Activated T-cell treated with anti-CD3 and anti-CD28 coated beads, Interleukin-2, amount 50 U/mL, for 48 hours (primary cell): ENCODE data around the gene KCNAB2.

Experiments
- DNase-seq, 2 experiments: peaks; one replicate each; pipeline ENCODE4 v3.0.0-alpha.2; 2020

Gene KCNAB2

DNA sequence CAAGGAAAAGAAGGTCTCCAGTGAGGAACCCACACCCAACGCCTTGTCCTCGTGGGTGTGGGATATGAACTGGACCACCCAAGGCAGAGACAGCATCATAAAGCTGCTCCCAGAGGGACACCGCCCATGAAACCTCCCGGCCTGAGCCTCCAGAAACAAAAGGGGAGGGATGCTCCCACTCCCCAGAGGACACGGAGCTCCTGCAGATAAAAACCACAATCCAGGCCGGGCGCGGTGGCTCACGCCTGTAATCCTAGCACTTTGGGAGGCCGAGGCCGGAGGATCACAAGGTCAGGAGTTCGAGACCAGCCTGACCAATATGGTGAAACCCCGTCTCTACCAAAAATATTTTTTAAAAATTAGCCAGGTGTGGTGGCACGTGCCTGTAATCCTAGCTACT, 68.1 kb downstream of the KCNAB2 start:
- no peak for DNase-seq

DNA sequence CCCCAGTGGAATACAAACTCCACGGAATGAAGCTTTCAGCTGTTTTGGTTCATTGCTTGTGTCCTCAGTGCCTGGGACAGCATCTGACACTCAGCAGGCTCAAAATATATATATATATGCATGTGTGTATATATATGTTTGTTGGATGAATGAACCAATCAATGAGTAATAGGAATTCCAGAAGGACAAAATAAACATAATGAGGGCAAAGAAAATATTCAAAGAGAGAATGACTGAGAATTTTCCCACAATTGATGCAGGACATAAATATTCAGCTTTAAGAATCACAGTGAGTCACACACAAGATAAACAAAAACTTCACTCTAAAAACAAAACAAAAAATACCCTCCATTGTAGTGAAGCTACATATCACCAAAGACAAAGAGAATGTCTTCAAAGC, 70.4 kb downstream of the KCNAB2 start:
- no peak for DNase-seq

DNA sequence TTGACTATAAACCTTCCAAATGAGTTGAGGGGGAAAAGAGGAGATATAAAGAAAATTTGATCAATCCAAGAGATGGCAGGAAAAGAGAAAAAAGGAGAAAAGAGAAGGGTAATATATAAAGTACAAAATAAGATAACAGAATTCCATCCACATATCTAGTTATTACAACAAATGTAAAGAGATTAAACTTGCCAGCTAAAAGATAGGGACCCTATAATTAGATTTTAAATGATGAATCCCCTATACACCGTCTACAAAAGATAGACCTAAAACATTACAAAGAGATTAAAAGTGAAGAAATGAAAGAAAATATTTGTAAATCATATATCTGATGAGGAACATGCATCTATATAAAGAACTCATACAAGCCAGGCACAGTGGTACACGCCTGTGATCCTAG, 71.4 kb downstream of the KCNAB2 start:
- DNase-seq, result no peak

DNA sequence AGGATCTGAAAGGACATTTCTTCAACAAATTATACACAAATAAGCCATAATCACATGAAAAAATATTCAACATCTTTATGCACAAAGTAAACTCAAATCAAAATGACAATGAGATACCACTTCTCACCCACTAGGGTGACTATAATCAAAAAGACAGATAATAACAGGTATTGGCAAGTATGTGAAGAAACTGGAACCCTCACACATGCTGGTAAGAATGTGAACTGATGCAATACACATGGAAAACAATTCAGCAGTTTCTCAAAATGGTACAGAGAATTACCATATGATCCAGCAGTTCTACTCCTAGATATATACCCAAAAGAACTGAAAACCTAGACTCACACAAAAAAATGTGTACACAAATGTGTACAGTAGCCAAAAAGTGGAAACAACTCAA, 71.9 kb downstream of the KCNAB2 start:
- no peak for DNase-seq

DNA sequence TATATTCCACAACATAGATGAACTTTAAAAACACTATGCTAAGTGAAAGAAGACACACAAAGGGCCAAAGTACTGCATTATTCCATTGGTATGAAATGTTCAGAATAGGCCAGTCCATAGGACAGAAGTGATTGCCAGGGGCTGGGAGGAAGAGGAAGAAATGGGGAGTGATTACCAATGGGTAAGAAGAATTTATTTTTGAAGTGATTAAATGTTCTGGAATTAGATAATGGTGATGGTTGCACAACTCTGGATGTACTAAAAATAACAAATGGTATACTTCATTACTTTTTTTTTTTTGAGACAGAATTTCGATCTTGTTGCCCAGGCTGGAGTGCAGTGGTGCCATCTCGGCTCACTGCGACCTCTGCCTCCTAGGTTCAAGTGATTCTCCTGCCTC, 72.7 kb downstream of the KCNAB2 start:
- no peak for DNase-seq

DNA sequence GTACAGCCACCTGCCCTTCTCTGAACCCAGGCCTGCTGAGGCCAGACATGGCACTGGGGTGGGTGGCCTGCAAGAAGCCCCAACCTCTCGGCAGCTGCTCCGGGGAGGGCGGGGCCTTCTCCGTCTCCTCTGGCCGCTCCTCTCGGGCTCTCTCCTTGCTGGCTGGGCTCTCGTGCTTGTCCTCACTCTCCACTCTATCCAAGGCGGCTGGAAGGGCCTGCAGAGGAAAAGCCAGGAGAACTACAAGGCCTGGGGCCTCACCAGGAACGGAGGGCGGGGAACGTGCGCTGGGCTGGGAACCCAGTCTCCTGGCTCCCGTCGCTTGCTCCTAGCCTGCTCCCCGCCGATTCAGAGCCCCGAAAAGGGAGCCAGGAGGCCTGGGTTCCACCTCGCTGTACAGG, 75.3 kb downstream of the KCNAB2 start:
- DNase-seq, result no peak

DNA sequence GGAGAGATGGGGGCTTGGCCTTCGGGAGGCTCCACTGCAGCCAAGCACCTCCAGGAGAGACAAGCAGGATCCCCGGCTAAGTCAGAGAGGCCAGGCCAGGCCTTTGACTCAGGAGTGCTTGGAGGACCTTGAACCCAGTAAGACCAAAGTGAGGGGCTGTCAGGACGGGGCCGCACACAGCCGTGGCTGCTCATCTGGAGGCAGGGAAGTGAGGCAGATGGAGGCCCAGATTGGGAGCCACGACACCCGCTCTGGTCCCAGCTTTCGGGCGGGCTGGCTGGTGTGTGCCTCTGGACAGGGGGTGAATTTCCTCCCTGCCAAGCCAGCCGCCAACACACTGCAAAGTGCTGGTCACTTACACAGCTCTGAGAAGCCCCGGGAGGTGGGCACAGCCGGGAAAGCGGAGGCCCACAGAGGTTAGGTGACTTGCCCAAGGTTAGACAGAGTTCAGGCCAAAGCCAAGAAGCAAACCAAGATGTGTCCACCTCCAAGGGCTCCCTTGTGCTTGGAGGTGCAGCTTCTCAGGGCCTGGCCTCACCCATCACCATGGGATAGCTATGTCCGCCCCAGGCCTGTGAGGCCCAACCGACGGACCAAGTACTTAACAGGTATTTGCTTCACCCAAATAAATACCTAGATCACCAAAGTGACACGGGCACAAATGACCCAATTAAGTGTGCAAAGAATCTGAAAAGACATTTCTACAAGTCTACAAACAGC, 76.1 kb downstream of the KCNAB2 start:
- no peak for DNase-seq

DNA sequence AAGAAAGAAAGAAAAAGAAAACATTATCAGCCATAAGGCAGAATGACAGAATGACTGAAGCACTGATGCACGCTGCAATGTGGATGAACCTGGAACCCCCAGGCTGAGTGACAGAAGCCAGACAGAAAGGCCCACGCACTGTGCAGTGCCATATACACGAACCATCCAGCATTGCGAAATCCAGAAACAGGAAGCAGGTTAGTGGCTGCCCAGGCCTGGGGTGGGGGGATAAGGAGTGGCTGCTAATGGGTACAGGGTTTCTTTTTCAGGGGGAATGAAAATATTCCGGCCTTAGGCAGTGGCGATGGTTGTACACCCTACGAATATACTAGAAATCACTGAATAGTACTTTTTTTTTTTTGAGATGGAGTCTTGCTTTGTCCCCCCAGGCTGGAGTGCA, 77.4 kb downstream of the KCNAB2 start:
- no peak for DNase-seq

DNA sequence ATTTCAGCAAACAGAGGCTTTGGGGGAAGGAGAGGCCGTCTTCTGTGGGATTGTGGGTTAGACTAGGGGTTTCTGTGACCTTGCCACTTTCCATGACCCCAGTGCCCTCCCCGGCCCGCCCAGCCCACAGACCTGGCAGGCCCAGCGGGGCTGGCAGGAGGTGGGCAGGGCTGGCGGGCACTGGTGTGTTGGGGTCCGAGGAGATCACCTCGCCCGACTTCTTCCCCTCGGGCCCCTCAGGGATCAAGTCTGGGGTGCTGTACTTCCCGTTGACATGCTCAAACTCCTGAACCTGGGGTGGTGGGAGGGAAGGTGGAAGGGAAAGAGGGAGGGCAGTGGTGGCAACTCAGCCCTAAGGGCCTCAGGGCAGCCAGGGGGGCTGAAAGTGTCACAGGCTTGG, 78.1 kb downstream of the KCNAB2 start:
- no peak for DNase-seq

DNA sequence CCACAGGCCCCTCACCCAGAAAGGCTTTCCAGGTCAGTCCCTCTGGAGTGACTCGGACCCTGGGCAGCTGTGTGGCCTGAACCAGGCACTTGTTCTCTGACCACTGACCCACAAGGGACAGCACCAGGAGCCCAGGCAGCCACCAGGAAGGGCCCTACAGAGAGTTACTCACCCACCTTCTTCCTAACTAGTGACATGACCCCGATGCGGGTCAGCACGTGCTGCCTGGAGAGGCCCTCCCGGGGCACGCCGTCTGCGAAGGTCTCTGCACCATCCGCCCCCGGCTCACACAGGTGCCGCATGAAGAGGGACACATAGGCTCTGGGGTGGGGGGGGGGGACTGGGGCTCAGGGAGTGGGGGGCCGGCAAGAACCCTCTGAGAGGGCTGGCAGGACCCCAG, 78.7 kb downstream of the KCNAB2 start:
- DNase-seq, result no peak

DNA sequence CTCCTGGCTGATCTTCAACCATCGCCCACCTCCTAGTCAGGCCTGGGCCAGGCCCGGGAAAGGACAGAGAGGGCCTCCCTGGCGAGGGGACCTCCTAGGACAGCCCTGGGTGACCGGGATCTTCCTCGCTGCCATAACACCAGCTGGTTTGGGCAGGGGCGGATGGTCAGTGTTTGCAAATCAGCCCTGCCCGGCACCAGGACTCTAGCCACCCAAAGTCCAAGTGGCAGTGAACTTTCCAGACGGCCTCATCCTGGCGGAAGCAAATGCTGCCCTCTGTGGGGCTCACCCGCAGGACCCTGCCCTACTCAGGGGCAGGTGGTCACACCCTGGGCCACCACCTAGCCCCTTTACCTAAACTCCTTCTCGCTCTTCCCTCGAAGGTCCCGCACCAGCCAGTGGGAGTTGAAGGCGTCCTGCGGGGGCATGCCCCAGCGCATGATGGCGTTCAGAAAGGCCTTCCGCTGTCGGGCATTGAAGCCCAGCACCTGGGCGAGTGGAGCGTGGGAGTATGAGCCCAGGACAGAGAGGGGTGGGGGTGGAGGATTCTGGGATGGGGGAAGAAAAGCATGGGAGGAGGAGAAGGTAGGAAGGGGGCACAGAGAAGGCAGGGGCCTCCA, 79.2 kb downstream of the KCNAB2 start:
- no peak for DNase-seq

DNA sequence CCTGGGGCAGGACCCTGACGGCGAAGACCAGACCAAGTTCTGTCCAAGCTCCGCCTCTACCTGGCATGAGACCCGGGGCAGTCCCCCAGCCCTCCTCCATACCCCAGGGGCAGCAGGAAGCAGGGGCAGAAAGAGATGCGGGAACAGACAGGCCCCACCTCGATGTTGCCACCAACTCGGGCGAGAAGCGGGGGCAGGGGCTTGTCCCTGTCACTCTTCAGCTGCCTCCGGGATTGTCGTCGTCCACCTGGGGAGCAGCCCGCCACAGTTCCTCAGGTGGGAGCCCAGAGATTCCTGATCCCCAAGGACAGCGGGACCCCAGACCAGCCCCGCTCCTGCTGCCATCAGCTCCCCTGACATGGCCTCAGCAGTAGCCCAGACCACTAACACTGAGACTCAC, 79.7 kb downstream of the KCNAB2 start:
- DNase-seq, result no peak

DNA sequence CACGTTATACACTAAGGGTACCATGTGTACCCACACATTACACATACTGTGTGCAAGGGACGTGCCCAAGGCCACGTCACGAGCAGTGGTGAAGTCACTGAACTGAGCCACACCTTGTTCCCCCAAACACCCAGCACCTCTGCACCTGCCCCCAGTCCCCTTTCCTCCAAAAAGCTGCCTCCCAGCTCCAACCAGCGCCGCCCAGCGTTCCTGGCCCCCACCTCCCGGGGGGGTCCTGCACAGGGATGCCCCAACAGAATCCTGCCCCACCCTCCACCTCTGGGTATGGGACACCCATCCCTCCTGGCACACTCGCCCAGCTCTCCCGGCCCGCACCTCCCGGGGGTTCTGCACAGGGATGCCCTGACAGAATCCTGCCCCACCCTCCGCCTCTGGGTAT, 80.3 kb downstream of the KCNAB2 start:
- no peak for DNase-seq

DNA sequence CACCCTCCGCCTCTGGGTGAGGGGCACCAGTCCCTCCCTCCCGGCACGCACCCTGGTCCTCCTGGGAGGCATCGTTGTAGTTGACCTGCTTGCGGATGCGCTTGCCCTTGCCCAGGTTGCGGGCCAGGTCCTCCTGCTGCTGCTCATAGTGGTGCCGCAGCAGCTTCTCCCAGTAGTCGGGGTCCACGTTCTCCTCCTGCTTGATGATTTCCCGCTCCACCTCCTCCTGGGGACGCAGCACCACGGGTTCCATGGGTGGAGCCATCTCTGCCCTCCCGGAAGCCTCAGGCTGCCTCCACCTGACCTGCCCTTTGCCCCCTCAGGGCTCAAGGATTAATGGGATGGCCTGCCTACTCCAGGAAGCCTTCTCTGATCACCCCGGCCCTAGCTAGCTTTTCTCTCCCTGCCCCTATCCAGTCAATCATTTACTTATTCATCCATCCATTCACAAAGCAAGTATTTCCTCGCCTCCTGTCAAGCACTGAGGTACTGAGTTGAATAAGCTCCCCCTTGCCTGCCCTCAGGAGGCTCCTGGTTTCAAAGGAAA, 80.9 kb downstream of the KCNAB2 start:
- no peak for DNase-seq

DNA sequence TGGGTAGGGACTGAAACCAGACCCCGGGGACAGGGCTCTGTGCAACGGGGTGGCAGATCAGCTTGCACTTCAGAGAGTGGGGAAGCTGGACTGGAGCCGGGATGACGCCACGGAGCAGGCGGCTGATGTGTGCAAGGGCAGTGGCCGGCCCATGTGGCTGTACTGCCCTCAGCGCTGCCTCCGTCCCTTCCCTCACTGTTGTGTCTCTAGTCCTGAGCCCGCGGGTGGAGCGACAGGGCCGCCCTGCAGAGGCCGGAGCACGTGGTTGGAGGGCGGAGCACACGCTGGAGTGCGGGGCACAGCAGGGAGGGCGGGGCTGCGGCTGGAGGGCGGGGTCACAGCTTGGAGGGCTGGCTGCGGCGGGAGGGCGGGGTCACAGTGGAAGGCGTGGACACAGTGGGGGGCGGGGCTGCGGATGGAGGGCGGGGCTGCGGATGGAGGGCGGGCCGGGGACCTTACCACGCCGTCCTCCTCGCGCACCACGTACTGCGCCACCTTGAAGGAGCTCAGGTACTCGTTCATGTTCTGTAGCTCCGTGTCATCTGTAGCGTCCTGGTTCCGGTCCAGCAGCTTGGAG, 82.0 kb downstream of the KCNAB2 start:
- peak; percentile 77 to 81 for DNase-seq

DNA sequence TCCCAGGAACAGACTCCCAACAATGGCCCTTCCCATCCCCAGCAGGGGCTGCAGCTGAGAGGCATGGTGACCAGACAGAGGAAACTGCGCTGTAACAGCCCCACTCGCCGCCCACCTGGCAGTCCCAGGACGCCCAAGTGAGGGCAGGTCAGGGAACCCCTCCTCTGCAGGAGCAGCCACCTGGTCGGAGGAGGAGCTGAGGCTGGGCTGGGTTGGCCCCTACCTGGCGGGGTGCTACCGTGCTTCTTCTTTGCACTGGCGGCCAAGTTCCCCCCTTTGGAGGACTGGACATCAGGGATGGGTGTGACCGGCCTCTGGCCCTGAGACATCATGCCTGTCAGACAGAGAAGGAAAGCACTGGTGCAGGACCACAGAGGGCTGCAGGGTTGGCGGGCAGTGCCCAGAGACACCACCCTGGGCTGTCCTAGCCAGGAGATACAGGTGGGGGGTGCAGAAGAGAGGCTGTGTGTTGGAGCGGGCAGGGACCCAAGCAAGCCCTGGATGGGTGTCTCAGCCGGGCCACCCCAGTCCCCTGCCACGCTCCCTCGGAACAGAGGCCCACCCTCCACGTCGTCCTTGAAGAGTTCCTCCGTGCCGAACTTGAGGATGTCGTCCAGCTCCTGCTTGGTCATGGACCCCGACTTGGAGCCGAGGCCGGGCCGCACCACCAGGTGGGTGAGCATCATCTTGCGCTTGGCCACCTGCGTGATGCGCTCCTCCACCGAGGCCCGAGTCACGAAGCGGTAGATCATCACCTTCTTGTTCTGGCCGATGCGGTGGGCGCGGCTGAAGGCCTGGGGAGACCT, 82.8 kb downstream of the KCNAB2 start:
- DNase-seq, result no peak

DNA sequence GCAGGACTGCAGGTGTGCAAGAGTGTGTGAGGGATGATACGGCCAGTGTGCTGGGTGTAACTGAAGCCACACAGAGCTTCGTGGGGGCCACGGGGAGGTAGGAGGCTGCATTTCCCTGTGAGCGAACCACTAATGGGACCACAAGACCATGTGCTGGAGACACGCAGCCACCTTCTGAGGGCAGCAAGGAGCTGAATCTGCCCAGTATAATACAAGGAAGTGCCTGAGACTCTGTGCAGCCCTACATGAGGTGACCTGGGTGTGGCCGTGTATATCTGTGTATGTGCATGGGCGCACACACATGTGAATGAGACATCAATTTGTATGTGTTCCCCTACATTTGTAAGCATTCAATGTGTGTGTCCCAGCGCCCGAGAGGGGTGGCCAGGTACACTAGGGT, 83.6 kb downstream of the KCNAB2 start:
- no peak for DNase-seq

DNA sequence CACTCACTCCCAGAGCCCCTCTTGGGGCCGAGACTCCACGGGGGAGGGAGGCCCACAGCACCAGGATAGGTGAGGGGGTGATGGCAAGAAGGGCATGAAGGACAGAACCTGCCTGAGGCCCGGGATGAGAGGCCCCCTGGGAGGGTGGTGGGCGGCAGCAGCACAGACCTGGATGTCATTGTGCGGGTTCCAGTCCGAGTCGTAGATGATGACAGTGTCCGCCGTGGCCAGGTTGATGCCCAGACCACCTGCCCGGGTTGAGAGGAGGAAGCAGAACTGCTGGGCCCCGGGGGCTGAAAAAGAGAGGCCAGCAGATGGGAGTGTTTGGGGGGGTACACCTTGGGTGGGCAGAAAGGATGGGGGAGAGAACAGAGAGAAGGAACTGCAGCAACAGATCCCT, 84.3 kb downstream of the KCNAB2 start:
- DNase-seq, result no peak

DNA sequence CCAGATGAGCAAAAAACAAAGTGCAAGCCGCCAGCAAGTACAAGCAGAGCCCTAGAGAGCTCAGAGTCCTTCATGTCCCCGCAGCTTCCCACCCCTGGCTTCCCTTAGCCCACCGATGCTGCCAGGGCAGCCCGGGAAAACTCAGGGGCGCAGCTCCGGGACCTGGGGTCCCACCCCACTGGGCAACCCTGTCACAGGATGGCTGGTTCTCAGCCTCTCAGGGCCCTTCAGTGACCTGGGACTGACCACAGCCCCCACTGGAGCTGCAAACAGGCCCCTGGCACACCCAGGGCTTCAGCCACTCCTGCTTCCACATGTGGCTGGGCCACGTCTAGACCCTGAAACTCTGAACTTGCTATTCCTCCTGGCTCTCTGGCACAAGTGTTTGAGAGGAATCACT, 84.9 kb downstream of the KCNAB2 start:
- no peak for DNase-seq

DNA sequence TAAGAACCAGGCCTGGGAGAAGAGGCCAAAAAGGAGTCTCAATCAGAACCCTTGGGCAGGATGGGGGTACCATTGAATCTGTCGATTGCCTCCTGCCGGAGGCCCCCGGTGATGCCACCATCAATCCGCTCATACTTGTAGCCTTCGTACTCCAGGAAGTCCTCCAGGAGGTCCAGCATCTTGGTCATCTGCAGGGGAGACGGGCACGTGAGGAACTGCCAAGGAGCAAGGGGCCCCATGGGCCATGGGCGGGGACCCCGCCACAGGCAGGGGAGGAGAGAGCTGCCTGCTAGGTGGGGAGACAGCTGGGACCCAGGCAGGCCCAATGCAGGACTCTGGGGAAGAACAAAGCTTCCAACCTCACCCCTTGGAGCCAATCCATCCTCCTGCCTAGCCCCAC, 85.9 kb downstream of the KCNAB2 start:
- DNase-seq, result no peak

DNA sequence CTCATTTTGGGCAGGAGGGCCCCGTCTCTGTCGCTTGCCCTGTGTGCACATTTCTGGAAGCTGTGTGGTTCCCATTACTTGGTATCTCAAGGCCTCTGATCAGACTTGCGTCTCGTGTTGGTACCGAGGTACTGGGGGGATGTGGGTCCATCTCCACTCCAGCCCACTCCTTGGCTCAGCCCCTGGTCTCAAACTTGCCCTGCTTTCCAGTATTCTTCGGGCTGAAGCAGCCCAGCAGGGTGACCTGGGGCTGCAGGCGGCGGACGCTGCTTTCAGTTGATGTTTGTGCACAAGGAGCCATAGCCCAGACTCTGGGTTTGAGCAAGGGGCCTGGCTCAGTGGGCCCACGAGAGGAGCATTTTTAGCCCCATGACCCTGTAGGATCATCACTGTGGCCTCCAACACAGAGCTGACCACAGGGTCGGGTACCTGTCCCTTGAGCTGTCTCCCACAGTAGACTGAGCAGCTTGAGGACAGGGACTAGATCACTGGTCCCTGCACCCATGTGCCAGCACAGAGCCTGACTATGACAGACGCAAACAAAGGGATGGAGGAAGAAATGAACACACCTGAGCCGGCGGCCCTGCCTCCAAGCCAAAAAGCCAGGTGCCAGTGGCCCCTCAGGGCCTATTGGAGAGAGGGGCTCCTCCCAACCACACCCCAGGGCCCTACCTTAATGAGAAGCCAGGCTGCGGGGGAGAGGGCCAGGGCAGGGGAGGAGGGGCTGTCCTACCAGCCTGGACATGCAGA, 87.6 kb downstream of the KCNAB2 start:
- DNase-seq, result no peak

DNA sequence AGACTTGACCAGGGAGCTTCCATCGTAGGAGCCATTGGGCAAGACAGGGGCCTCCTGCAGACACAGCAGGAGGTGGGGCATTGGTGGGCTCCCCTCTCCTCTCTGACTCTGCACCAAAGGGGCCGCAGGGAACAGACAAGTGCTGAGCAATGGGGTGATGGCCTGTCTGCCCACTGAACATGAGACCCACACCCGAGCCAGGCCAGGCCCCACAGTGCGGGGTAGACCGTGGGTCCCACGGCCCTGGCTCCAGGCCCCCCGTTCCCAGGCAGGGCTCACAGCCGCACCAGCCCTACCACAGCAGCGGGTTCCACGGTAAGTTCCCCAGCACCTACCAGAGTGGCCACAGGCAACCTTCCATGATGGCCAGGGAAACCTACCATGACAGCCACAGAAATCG, 88.5 kb downstream of the KCNAB2 start:
- no peak for DNase-seq
